GM11168 (cell line): ENCODE measurements around the gene SOX12.

Experiments used
- in situ Hi-C: fragments of 300-500 bp; cut with MboI; formaldehyde crosslinking; loops from one replicate; pipeline ENCODE4 v1.12.0; 2022; ENCODE audit warnings: low sequenced_read_pairs; ENCODE audit not compliant: unreplicated experiment

SOX12 gene

GRCh38 chr20:300345-300990 is 24.9 kb upstream of the SOX12 start:
- in situ Hi-C loops = no loop called here

DNA sequence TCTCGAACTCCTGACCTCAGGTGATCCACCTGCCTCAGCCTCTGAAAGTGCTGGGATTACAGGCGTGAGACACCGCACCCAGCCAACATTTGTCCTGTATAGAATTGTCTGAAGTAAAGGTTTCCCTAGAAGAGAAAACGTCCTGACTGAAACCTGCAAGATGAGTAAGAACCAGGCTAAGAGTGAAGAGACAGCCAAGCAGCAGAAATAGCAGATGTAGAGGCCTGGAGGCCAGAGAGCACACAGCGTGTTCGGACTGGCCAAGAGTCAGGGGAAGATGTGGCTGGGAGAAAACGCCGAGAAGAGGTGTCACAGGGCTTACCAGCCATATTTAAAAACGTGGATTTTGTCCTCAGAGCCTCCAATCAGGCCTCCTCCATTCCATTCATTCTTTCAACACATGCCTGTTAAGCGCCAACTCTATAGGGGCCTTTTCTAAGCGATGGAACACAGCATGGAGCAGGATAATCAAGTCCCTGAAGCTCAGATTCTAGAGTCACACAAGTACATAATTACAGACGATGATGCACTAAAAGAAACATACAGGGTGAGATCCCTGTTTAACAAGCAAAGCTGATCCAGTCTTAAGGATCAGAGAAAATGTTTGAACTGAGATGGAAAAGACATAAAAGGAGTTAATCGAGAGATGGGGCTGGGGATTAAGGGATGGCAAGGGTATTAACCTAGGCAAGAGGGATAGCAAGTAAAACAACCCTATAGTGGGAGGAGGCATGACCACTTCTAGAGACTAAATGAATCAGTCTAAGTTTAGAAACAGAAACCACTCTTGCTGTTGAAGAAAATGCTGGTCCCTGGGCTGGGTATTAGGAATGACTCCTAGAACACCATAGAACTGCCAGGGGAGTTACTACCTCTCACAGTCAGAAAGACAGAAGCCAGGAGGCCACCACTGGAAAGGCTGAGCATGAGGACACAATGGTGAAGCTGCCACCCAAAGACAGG is 23.2 kb upstream of the SOX12 start:
- in situ Hi-C loops = no loop called here

DNA sequence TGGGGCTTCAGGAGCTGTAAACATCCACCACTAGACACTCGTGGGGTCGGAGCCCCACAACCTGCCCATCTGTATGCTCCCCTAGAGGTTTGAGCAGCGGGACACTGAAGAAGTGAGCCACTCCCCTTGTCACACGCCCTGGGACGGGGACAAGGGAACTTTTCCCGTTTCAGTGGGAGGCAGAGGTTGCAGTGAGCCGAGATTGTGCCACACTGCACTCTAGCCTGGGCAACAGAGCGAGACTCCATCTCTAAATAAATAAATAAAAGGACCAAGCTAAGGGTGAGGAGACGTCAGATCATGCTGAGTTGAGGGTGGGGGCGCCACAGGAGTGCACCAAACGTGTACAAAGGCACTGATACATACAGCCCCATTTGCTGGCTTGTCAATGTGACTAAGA is 19.6 kb upstream of the SOX12 start:
- in situ Hi-C loops = no loop called here

DNA sequence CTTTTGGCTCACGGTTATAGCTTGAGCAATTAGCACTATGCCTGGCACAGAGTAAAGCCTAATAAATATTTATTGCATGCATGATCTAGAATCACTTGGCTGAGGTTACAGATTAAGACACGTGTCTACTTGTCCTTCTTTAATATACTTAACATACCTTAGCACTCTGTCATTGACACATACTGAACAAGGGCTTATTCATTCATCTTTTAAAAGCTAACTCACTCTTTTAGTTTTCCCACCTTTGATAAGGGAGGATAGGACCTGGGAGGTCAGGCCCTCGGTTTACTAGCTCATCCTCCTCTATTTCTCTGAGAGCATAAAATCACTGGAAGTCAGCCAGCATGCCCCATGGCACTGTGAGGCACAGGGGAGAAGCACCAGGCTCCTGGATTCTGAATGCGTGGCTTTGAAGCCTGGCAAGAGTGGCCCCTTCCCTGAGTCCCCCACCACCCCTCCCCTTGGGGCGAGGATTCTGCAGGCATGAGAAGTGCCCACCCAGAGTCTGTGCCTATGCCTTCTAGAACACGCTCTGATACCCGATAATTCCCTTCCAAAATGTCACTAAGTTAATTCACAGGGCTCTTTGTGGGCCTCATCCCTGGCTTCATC is 16.8 kb upstream of the SOX12 start:
- in situ Hi-C loops = no loop called here

DNA sequence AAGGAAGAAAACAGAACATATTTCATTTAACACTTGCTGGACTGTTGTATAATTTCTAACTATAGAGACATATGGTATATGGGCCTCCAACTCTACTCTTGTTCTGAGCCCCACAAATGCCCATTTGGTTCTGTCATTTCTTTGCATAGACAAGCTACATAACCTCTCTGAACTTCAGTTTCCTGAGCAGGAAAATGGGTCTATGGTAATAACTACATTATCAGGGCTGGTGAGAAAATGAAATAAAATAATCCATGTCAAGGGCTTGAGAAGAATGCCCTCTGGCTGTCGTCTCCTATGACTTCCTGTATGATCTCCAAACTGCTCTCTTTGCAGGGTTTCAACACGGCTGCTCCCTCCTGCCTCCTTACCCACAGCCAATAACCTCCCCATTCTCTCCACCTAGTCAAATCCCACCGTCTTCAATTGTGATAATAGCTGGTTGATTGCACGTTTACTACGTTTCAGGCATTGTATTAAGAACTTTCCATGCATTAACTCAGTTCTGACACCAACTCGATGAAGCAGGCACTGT is 16.0 kb upstream of the SOX12 start:
- in situ Hi-C loops = no loop called here

GRCh38 chr20:309841-310644 is 15.3 kb upstream of the SOX12 start:
- in situ Hi-C loops = no loop called here

GRCh38 chr20:310645-311044 is 14.7 kb upstream of the SOX12 start:
- in situ Hi-C loops = no loop called here

- in situ Hi-C loops = no loop called here
Measured at GRCh38 chr20:311609-312008, 13.7 kb upstream of the SOX12 start.

DNA sequence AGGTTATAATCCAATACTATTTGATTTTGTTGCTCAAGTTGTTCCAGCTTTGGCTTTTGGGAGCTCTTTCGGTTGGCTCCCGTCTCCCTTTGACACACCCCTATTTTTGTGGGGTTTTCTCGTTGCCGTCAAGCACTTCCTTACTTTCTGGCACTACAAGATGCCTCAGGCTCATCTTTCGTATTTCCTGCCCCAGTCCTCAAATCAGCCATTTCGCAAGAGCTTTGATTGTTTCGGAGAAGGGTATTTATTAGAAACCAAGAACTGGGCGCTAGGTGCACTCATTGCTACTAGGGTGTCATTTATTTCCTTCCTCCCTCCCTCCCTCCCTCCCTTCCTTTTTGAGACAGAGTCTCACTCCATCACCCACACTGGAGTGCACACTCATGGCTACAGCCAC is 13.3 kb upstream of the SOX12 start:
- in situ Hi-C loops = no loop called here

- in situ Hi-C loops = no loop called here
Measured at GRCh38 chr20:312866-313265, 12.5 kb upstream of the SOX12 start.

DNA sequence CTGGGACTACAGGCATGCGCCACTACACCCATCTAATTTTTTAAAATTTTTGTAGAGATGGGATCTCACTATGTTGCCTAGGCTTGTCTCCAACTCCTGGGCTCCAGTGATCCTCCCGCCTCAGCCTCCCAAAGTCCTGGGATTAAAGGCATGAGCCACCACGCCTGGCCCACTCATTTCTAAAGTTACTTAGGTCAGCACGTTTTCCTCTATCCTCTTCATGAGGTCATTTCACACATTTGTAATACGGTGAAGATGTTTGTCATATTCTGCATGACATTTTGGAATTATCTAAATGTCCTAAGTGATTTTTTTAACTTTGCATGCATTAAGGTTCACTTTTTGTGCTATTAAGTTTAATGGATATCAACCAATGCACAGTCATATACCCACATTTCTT is 11.9 kb upstream of the SOX12 start:
- in situ Hi-C loops = no loop called here

DNA sequence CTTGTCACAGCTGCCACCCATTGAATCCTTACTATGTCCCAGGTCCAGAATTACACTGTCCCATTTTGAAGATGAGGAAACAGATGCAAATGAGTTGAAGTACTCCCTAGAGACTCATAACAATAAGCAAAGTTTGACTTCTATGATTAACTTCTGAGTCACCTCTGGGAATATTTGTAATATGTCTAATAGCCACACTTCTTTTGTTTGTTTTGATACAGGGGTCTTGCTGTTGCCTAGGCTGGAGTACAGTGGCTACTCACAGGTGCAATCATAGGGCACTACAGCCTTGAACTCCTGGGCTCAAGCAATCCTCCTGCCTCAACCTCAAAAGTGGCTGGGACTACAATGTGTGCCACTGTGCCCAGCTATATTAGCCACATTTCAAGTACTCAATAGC is 11.4 kb upstream of the SOX12 start:
- in situ Hi-C loops = no loop called here

DNA sequence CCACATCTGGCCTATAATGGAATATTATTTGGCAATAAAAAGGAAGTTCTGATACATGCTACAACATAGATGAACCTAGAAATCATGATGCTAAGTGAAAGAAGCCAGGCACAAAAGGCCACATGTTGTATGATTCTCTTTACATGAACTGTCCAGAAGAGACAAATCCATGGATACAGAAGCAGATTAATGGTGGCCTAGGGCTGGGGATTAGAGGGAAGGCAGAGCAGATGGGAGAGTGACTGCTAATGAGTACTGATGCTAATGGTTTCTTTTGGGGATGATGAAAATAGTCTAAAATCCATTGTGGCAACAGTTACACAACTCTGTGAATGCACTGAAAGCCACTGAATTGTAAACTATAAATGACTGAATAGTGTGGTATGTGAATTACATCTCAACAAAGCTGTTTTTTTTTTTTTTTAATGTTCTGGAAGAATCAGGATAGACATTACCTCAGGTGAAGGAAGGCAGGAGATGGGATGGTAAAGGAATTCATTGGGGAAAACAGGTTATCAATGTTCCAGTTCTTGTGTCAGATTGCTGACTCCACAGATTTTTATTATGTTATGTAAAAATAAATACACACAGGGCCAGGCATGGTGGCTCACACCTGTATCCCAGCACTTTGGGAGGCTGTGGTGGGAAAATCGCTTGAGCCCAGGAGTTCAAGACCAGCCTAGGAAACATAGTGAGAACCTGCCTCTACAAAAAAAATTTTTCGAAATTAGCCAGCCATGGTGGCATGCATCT is 8.9 kb upstream of the SOX12 start:
- in situ Hi-C loops = no loop called here

GRCh38 chr20:324177-325044 is 941 bp upstream of the SOX12 start:
- in situ Hi-C loops = no loop called here

DNA sequence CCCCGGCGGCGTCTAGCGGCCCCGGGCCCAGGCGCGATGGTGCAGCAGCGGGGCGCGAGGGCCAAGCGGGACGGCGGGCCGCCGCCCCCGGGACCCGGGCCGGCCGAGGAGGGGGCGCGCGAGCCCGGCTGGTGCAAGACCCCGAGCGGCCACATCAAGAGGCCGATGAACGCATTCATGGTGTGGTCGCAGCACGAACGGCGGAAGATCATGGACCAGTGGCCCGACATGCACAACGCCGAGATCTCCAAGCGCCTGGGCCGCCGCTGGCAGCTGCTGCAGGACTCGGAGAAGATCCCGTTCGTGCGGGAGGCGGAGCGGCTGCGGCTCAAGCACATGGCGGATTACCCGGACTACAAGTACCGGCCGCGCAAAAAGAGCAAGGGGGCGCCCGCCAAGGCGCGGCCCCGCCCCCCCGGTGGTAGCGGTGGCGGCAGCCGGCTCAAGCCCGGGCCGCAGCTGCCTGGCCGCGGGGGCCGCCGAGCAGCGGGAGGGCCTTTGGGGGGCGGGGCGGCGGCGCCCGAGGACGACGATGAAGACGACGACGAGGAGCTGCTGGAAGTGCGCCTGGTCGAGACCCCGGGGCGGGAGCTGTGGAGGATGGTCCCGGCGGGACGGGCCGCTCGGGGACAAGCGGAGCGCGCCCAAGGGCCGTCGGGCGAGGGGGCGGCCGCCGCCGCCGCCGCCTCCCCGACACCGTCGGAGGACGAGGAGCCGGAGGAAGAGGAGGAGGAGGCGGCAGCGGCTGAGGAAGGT is 715 bp downstream of the SOX12 start:
- in situ Hi-C loops = no loop called here

- in situ Hi-C loops = no loop called here
Measured at GRCh38 chr20:326645-327185, 1.4 kb downstream of the SOX12 start.

DNA sequence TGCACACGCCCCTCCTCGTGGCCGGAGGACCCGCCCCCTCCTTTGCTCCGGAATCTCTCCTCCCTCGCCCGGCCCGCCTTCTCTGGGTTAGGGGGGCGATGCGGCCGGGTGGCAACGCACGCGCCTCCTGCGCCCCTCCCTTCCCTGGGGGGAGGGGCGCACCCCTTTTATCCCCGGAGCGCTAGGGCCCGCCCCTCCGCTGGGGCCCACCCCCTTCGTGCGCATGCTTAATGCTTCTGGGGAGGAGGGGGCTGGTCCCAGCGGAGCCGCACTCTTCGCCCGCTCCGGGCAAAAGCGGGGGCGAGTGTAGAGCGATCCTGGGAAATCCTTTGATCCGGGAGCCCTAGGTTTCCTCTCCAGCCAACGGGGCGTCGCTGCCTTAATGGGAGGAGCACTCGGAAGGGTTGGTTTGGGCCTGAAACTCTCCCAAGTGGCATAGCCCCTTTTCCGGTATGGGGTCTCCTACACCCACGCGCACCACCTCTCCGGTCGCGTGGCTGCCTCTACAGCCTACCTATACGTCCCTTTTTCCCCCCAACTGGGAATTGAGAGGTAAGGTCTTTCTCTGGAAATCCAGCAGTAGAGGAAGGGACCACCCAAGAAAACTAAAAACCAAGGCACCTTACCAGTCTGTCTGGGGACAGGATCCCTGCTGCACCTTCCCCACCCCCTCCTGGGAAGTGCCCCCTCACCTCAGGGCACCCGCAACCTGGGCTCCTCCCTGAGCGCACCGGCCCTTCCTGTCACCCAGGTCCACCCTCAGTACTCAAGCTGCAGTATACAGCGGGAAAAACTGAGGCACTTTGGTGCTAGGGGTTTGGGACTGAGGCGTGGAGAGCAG is 2.1 kb downstream of the SOX12 start:
- in situ Hi-C loops = no loop called here
